SK-N-SH (cell line): Measurements from ENCODE around the gene STAG2.
"Not testable (repeated sequence)": the region's sequence is repeated elsewhere in the genome, so short reads cannot be mapped to it uniquely, and the experiment has no call there.

ENCODE experiments used
- CHD2 ChIP-seq: fragments of 150-350 bp; IDR thresholded peaks from 2 replicates; pipeline ENCODE4 v1.6.1; 2018; ENCODE audit warnings: low read length; ENCODE audit not compliant: partially characterized antibody
- CTCF ChIP-seq: fragments of 200-600 bp; sonication (generic); IDR thresholded peaks from 2 replicates; pipeline ENCODE4 v1.6.1; 2017; ENCODE audit warnings: antibody characterized with exemption, mild to moderate bottlenecking, moderate library complexity
- EZH2phosphoT487 ChIP-seq: fragments of 200-600 bp; sonication (generic); IDR thresholded peaks from 2 replicates; pipeline ENCODE4 v1.6.1; 2017; ENCODE audit warnings: low read depth, mixed run types, mild to moderate bottlenecking, antibody characterized with exemption, moderate library complexity, borderline replicate concordance
- FOSL2 ChIP-seq: IDR thresholded peaks from 2 replicates; pipeline ENCODE4 v1.4.0; 2012; ENCODE audit warnings: low read depth, mild to moderate bottlenecking, moderate library complexity, borderline replicate concordance
- JUND ChIP-seq: IDR thresholded peaks from 2 replicates; pipeline ENCODE4 v1.4.0; 2012
- MXI1 ChIP-seq: IDR thresholded peaks from 2 replicates; pipeline ENCODE4 v1.6.1; 2012; ENCODE audit warnings: mild to moderate bottlenecking, low read depth, low read length, improper control_type of control experiment
- NFIC ChIP-seq: IDR thresholded peaks from 2 replicates; pipeline ENCODE4 v1.4.0; 2012; ENCODE audit warnings: borderline replicate concordance
- POLR2AphosphoS5 ChIP-seq: IDR thresholded peaks from 2 replicates; pipeline ENCODE4 v1.6.1; 2012; ENCODE audit warnings: low read depth, low read length
- REST ChIP-seq: IDR thresholded peaks from 2 replicates; pipeline ENCODE4 v1.6.1; 2012; ENCODE audit warnings: mild to moderate bottlenecking, low read depth, low read length, moderate library complexity
- SIN3A ChIP-seq: IDR thresholded peaks from 2 replicates; pipeline ENCODE4 v1.6.1; 2012; ENCODE audit warnings: low read depth, mild to moderate bottlenecking, low read length, moderate library complexity, borderline replicate concordance
- TAF1 ChIP-seq: IDR thresholded peaks from 2 replicates; pipeline ENCODE4 v1.6.1; 2012; ENCODE audit warnings: low read depth, mild to moderate bottlenecking, low read length, moderate library complexity, borderline replicate concordance

- not testable (repeated sequence) for TF ChIP-seq CHD2, EZH2phosphoT487, CTCF, FOSL2, MXI1, REST, TAF1, NFIC, JUND, POLR2AphosphoS5, SIN3A
Measured at GRCh38 chrX:123932055-123932454, 29.5 kb upstream of the STAG2 start.
